HepG2 (cell line): ENCODE results near the gene VAC14. TPM values are rescaled to one million over a fixed set of nuclear protein-coding genes. Genes with fewer than 3 reads are reported as not detected.

Experiments used
- ARNT ChIP-seq: fragments of 450-650 bp; IDR thresholded peaks from 2 replicates; pipeline ENCODE4 v1.6.1; 2017
- FOXA1 ChIP-seq, 2 experiments: fragments of 450-650 bp in 1 of 2; sonication (generic) in 1 of 2; formaldehyde crosslinking in 1 of 2; IDR thresholded peaks; 2 replicates each; pipeline versions ENCODE4 v1.4.0 to v1.6.1; 2016 to 2020; ENCODE audit warnings: missing genetic modification reagents in 1 of 2
- HNRNPLL ChIP-seq: fragments of 200-400 bp; formaldehyde crosslinking; IDR thresholded peaks from 2 replicates; pipeline ENCODE4 v1.6.1; 2017; ENCODE audit warnings: mild to moderate bottlenecking, low read depth, low read length; ENCODE audit not compliant: poor library complexity, severe bottlenecking
- HOXD1 ChIP-seq: sonication (generic); formaldehyde crosslinking; IDR thresholded peaks from 2 replicates; pipeline ENCODE4 v1.5.0; 2020; ENCODE audit warnings: missing genetic modification reagents
- MAF1 ChIP-seq: sonication (generic); formaldehyde crosslinking; IDR thresholded peaks from 2 replicates; pipeline ENCODE4 v1.5.0; 2020; ENCODE audit warnings: missing genetic modification reagents, borderline replicate concordance
- TCF7 ChIP-seq: sonication (generic); IDR thresholded peaks from 2 replicates; pipeline ENCODE4 v1.6.1; 2016; ENCODE audit warnings: antibody characterized with exemption, low read depth
- ZC3H4 ChIP-seq: sonication (generic); formaldehyde crosslinking; IDR thresholded peaks from 2 replicates; pipeline ENCODE4 v1.4.0; 2020; ENCODE audit warnings: missing genetic modification reagents, borderline replicate concordance
- ZFP90 ChIP-seq: sonication (generic); formaldehyde crosslinking; IDR thresholded peaks from 2 replicates; pipeline ENCODE4 v1.8.0; 2022; ENCODE audit warnings: missing genetic modification reagents, mild to moderate bottlenecking, inconsistent platforms, borderline replicate concordance
- ZIK1 ChIP-seq: sonication (generic); formaldehyde crosslinking; IDR thresholded peaks from 2 replicates; pipeline ENCODE4 v1.5.0; 2020; ENCODE audit warnings: mild to moderate bottlenecking, low read depth, missing genetic modification reagents, borderline replicate concordance
- ZNF230 ChIP-seq: sonication (generic); formaldehyde crosslinking; IDR thresholded peaks from 2 replicates; pipeline ENCODE4 v1.4.0; 2020; ENCODE audit warnings: mild to moderate bottlenecking, missing genetic modification reagents
- ZNF280D ChIP-seq: sonication (generic); formaldehyde crosslinking; IDR thresholded peaks from 2 replicates; pipeline ENCODE4 v1.5.1; 2020; ENCODE audit warnings: mild to moderate bottlenecking, missing genetic modification reagents
- ZNF563 ChIP-seq: sonication (generic); formaldehyde crosslinking; IDR thresholded peaks from 2 replicates; pipeline ENCODE4 v1.8.0; 2022; ENCODE audit warnings: mild to moderate bottlenecking, moderate library complexity, missing genetic modification reagents
- ZNF710 ChIP-seq: sonication (generic); formaldehyde crosslinking; IDR thresholded peaks from 2 replicates; pipeline ENCODE4 v1.5.0; 2020; ENCODE audit warnings: mild to moderate bottlenecking, missing genetic modification reagents, borderline replicate concordance
- polyA plus RNA-seq, 8 experiments: library from polyadenylated mRNA; depleted of rRNA in 3 of 8; stranded (reverse) in 7 of 8; unstranded in 1 of 8; fragments of >200 nt; fragmentation: Illumina TruSeq in 4 of 8; extraction: Trizol in 4 of 8; gene quantifications; 2 replicates each; pipeline versions ENCODE4 v1.2.1 to v1.2.3, GENCODE V29; 2011 to 2016; ENCODE audit warnings: low read depth in 4 of 8, missing spikeins in 1 of 8, mixed read lengths in 1 of 8; ENCODE audit not compliant: insufficient read depth in 1 of 8
- total RNA-seq, 5 experiments: library from RNA; depleted of rRNA; stranded (reverse); fragments of >200 nt; fragmentation: Illumina TruSeq; extraction: Trizol; gene quantifications; 2 replicates each; pipeline ENCODE4 v1.2.3, GENCODE V29; 2016; ENCODE audit warnings: low read depth in 1 of 5
- TF ChIP-seq, protein P1 (sequence below): sonication (generic); formaldehyde crosslinking; IDR thresholded peaks from 2 replicates; pipeline ENCODE4 v1.4.0; 2020; ENCODE audit warnings: missing genetic modification reagents, borderline replicate concordance
- TF ChIP-seq, protein P2 (sequence below): IDR thresholded peaks from 2 replicates; pipeline ENCODE4 v1.6.1; 2016; ENCODE audit warnings: low read depth, borderline replicate concordance
- TF ChIP-seq, protein P3 (sequence below): sonication (generic); formaldehyde crosslinking; conservative IDR thresholded peaks from 2 replicates; pipeline ENCODE4 v1.8.0; 2022; ENCODE audit warnings: missing genetic modification reagents
- TF ChIP-seq, protein P4 (sequence below): sonication (generic); formaldehyde crosslinking; IDR thresholded peaks from 2 replicates; pipeline ENCODE4 v1.5.0; 2020; ENCODE audit warnings: mild to moderate bottlenecking, missing genetic modification reagents

VAC14 gene
- total and polyA plus RNA-seq, 2 of the 13 experiments (the other 11 are each of a cell fraction or from before 2014, with no cell fraction given), result 23.5 to 24.6 TPM

DNA sequence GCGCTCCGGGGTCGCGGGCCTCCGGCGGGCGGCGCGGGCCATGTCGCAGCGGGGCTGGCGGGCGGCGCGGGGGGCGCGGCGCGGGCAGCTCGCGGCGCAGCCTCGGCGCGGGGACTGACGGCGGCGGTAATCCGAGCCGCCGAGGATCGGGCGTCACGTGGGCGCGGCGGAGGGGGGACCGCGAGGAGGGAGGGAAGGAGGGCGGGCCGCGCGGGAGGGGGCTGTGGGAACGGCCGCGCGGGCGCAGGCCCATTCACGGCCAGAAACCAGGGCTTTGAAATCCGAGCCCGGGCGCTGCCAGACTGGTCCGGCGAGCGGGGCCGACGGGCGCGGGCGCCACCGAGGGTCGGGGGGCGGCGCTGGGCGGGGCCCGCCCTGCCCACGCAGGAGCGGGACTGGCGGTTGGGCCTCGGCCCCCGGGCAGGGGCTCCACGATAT is 115.0 kb downstream of the VAC14 start, which contains the start of gene MTSS2 (continued):
- TF ChIP-seq, protein P1, sequence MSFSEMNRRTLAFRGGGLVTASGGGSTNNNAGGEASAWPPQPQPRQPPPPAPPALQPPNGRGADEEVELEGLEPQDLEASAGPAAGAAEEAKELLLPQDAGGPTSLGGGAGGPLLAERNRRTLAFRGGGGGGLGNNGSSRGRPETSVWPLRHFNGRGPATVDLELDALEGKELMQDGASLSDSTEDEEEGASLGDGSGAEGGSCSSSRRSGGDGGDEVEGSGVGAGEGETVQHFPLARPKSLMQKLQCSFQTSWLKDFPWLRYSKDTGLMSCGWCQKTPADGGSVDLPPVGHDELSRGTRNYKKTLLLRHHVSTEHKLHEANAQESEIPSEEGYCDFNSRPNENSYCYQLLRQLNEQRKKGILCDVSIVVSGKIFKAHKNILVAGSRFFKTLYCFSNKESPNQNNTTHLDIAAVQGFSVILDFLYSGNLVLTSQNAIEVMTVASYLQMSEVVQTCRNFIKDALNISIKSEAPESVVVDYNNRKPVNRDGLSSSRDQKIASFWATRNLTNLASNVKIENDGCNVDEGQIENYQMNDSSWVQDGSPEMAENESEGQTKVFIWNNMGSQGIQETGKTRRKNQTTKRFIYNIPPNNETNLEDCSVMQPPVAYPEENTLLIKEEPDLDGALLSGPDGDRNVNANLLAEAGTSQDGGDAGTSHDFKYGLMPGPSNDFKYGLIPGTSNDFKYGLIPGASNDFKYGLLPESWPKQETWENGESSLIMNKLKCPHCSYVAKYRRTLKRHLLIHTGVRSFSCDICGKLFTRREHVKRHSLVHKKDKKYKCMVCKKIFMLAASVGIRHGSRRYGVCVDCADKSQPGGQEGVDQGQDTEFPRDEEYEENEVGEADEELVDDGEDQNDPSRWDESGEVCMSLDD (CRISPR knock-in tag), result no peak
- TF ChIP-seq, protein P2, sequence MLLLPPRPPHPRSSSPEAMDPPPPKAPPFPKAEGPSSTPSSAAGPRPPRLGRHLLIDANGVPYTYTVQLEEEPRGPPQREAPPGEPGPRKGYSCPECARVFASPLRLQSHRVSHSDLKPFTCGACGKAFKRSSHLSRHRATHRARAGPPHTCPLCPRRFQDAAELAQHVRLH (CRISPR knock-in tag), result no peak
- TF ChIP-seq HNRNPLL, result peak; percentile 19
- TF ChIP-seq, protein P3, sequence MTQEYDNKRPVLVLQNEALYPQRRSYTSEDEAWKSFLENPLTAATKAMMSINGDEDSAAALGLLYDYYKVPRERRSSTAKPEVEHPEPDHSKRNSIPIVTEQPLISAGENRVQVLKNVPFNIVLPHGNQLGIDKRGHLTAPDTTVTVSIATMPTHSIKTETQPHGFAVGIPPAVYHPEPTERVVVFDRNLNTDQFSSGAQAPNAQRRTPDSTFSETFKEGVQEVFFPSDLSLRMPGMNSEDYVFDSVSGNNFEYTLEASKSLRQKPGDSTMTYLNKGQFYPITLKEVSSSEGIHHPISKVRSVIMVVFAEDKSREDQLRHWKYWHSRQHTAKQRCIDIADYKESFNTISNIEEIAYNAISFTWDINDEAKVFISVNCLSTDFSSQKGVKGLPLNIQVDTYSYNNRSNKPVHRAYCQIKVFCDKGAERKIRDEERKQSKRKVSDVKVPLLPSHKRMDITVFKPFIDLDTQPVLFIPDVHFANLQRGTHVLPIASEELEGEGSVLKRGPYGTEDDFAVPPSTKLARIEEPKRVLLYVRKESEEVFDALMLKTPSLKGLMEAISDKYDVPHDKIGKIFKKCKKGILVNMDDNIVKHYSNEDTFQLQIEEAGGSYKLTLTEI, result no peak
- no peak for TF ChIP-seq ZNF710 (CRISPR knock-in tag)
- TF ChIP-seq TCF7, result peak; percentile 51; the same call in 1 of the 2 replicates
- TF ChIP-seq FOXA1 (IDR thresholded peaks at IDR 0.05), result no peak
- TF ChIP-seq FOXA1 (CRISPR knock-in tag; IDR thresholded peaks at IDR 0.05), result no peak
- TF ChIP-seq ARNT, result no peak
- no peak for TF ChIP-seq ZC3H4
- no peak for TF ChIP-seq ZNF280D (CRISPR knock-in tag)
- no peak for TF ChIP-seq ZFP90
- TF ChIP-seq, protein P4, sequence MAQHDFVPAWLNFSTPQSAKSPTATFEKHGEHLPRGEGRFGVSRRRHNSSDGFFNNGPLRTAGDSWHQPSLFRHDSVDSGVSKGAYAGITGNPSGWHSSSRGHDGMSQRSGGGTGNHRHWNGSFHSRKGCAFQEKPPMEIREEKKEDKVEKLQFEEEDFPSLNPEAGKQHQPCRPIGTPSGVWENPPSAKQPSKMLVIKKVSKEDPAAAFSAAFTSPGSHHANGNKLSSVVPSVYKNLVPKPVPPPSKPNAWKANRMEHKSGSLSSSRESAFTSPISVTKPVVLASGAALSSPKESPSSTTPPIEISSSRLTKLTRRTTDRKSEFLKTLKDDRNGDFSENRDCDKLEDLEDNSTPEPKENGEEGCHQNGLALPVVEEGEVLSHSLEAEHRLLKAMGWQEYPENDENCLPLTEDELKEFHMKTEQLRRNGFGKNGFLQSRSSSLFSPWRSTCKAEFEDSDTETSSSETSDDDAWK (CRISPR knock-in tag), result no peak
- TF ChIP-seq HOXD1 (CRISPR knock-in tag), result no peak
- 0 out of 2 replicates have a peak, but pooled peaks have one; percentile 30 for TF ChIP-seq ZNF563 (CRISPR knock-in tag)
- no peak for TF ChIP-seq ZNF230
- TF ChIP-seq MAF1 (CRISPR knock-in tag), result peak; percentile 56; the same call in 1 of the 2 replicates
- TF ChIP-seq ZIK1 (CRISPR knock-in tag), result no peak
